Liver (tissue), 3 donors: ENCODE measurements around the gene TERT.

Source experiments
- EGR1 ChIP-seq, 2 donors: IDR thresholded peaks; 2 replicates each; pipeline ENCODE4 v1.6.1; 2016 to 2018; ENCODE audit warnings: antibody characterized with exemption in 2 of 2, low read depth in 2 of 2
- FOXA1 ChIP-seq: IDR thresholded peaks from 2 replicates; pipeline ENCODE4 v1.6.1; 2016; ENCODE audit warnings: antibody characterized with exemption
- GABPA ChIP-seq, 2 donors: IDR thresholded peaks in 1 of 2; conservative IDR thresholded peaks in 1 of 2; 2 replicates each; pipeline ENCODE4 v1.6.1; 2016; ENCODE audit warnings: antibody characterized with exemption in 2 of 2, mild to moderate bottlenecking in 1 of 2, moderate library complexity in 1 of 2
- HNF4A ChIP-seq, 2 donors: conservative IDR thresholded peaks; 2 replicates each; pipeline ENCODE4 v1.6.1; 2016; ENCODE audit warnings: antibody characterized with exemption in 2 of 2, mild to moderate bottlenecking in 2 of 2
- JUND ChIP-seq, 2 donors: IDR thresholded peaks; 2 replicates each; pipeline ENCODE4 v1.6.1; 2016; ENCODE audit warnings: antibody characterized with exemption in 2 of 2
- MAX ChIP-seq: IDR thresholded peaks from 2 replicates; pipeline ENCODE4 v1.6.1; 2016; ENCODE audit warnings: antibody characterized with exemption
- RAD21 ChIP-seq, 2 donors: IDR thresholded peaks; 2 replicates each; pipeline ENCODE4 v1.6.1; 2016; ENCODE audit warnings: antibody characterized with exemption in 2 of 2, mild to moderate bottlenecking in 2 of 2
- REST ChIP-seq: IDR thresholded peaks from 2 replicates; pipeline ENCODE4 v1.6.1; 2016; ENCODE audit warnings: antibody characterized with exemption, mild to moderate bottlenecking
- SP1 ChIP-seq: IDR thresholded peaks from 2 replicates; pipeline ENCODE4 v1.6.1; 2018; ENCODE audit warnings: antibody characterized with exemption, mild to moderate bottlenecking
- TAF1 ChIP-seq: conservative IDR thresholded peaks from 2 replicates; pipeline ENCODE4 v1.6.1; 2016; ENCODE audit warnings: antibody characterized with exemption, mild to moderate bottlenecking
- YY1 ChIP-seq: IDR thresholded peaks from 2 replicates; pipeline ENCODE4 v1.6.1; 2016; ENCODE audit warnings: antibody characterized with exemption, mild to moderate bottlenecking
- TF ChIP-seq, protein P1 (sequence below): fragments of 150-350 bp; IDR thresholded peaks from 2 replicates; pipeline ENCODE4 v1.5.1; 2017; ENCODE audit warnings: improper control_type of control experiment, low read depth, low read length; ENCODE audit not compliant: missing input control
- TF ChIP-seq, protein P2 (sequence below): IDR thresholded peaks from 2 replicates; pipeline ENCODE4 v1.6.1; 2016; ENCODE audit warnings: antibody characterized with exemption
- TF ChIP-seq, protein P3 (sequence below): IDR thresholded peaks from 2 replicates; pipeline ENCODE4 v1.6.1; 2016; ENCODE audit warnings: antibody characterized with exemption
- donor health status: healthy.
- donor health status: healthy.

DNA sequence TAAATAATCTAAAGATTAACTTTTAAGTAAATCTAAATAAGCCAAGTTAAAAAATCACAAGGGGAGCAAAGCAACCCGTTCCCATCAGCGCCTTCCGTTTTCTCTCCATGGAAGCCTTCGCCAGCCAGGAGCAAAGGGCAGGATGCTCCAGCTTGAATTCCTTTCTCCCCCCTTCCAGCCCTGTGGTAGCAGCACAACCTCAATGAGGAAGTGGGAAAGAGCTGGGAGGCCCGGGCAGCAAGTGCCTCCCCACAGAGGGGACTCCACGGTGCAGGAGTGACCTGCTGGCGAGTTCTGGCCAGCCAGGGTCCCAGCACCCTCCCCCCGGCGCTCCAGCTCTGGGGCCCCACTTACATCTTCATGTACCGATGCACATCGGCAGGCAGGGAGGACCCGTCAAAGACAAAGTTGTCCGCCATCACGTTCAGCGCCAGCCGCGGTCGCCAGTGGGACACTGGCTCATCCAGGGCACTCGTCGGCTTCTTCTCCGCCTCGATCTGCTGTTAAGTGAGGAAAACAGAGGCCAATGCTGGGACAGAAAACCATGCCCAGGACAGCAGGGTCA lies 43.7 kb upstream of the TERT start:
- TF ChIP-seq, protein P1, sequence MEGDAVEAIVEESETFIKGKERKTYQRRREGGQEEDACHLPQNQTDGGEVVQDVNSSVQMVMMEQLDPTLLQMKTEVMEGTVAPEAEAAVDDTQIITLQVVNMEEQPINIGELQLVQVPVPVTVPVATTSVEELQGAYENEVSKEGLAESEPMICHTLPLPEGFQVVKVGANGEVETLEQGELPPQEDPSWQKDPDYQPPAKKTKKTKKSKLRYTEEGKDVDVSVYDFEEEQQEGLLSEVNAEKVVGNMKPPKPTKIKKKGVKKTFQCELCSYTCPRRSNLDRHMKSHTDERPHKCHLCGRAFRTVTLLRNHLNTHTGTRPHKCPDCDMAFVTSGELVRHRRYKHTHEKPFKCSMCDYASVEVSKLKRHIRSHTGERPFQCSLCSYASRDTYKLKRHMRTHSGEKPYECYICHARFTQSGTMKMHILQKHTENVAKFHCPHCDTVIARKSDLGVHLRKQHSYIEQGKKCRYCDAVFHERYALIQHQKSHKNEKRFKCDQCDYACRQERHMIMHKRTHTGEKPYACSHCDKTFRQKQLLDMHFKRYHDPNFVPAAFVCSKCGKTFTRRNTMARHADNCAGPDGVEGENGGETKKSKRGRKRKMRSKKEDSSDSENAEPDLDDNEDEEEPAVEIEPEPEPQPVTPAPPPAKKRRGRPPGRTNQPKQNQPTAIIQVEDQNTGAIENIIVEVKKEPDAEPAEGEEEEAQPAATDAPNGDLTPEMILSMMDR, result no peak
- TF ChIP-seq YY1, result no peak
- no peak for TF ChIP-seq RAD21 (IDR thresholded peaks at IDR 0.05)
- no peak for TF ChIP-seq TAF1
- TF ChIP-seq MAX, result no peak
- TF ChIP-seq, protein P2, sequence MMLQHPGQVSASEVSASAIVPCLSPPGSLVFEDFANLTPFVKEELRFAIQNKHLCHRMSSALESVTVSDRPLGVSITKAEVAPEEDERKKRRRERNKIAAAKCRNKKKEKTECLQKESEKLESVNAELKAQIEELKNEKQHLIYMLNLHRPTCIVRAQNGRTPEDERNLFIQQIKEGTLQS, result no peak
- no peak for TF ChIP-seq HNF4A (conservative IDR thresholded peaks at IDR 0.05)
- TF ChIP-seq EGR1 (IDR thresholded peaks at IDR 0.05; ENCODE audit: low read depth in 2 of 2), result no peak
- TF ChIP-seq SP1, result no peak
- no peak for TF ChIP-seq JUND (IDR thresholded peaks at IDR 0.05)
- no peak for TF ChIP-seq GABPA (IDR thresholded peaks at IDR 0.05 in 1 of 2, conservative IDR thresholded peaks at IDR 0.05 in 1 of 2)
- no peak for TF ChIP-seq REST
- no peak for TF ChIP-seq FOXA1
- TF ChIP-seq, protein P3, sequence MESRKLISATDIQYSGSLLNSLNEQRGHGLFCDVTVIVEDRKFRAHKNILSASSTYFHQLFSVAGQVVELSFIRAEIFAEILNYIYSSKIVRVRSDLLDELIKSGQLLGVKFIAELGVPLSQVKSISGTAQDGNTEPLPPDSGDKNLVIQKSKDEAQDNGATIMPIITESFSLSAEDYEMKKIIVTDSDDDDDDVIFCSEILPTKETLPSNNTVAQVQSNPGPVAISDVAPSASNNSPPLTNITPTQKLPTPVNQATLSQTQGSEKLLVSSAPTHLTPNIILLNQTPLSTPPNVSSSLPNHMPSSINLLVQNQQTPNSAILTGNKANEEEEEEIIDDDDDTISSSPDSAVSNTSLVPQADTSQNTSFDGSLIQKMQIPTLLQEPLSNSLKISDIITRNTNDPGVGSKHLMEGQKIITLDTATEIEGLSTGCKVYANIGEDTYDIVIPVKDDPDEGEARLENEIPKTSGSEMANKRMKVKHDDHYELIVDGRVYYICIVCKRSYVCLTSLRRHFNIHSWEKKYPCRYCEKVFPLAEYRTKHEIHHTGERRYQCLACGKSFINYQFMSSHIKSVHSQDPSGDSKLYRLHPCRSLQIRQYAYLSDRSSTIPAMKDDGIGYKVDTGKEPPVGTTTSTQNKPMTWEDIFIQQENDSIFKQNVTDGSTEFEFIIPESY, result no peak
